Activated CD4-positive, alpha-beta T cell treated with anti-CD3 and anti-CD28 coated beads, Interleukin-2, amount 50 U/mL, for 48 hours (primary cell): ENCODE measurements around the gene PAM.
"Not testable (repeated sequence)": the region's sequence is repeated elsewhere in the genome, so short reads cannot be mapped to it uniquely, and the experiment has no call there.

Experiments used
- DNase-seq, 2 experiments: peaks; one replicate each; pipeline ENCODE4 v3.0.0-alpha.2; 2020

The PAM gene

GRCh38 chr5:102956599-102956998 lies 201.5 kb downstream of the PAM start:
- DNase-seq: no peak

- DNase-seq: no peak
Observed at GRCh38 chr5:102957141-102957540, 202.0 kb downstream of the PAM start.

DNA sequence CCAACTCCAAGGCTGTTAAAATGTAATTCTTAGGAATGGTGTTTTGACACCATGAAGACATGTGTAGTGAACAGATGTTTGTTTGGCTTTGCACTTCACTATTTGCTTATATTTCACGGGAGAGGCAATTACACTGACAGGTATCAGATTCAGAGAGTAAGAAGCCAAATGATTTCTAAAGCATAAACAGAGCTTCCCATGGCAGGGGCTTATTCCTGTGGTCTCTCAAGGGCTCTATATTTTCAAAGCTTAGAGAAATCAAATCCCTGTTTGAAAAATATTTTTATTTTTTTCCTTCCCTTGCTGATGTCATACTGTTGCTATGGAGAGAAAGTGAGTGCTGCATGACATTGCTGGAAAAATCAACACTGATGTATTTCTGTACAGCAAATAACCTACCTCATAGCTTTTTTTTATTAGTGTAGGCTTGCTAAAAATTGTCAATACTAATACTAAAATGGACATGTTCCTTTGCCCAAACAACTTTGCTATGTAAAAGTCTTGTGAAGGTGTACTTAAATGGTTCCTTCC lies 203.4 kb downstream of the PAM start:
- no peak for DNase-seq

GRCh38 chr5:102959055-102959454 lies 203.9 kb downstream of the PAM start:
- DNase-seq: no peak

DNA sequence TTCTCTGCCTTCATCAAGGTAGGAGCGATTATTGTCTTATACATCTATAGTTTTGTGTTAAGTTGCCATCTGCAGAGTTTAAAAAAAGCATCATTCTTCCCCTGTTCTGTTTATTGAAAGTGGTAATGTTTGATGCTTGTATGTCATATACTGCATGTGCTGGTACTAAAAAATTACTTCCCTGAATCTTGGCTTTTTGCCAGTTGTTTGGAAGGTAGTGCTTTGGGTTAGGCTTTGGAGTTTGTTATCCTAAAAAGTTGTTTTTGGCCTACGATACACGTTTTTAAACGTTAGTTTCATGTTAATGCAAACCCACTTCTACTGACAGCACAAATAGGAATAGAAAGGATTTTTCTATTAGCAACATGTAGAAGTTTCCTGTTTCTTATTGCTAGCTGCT lies 206.6 kb downstream of the PAM start:
- DNase-seq: no peak

- DNase-seq: no peak
Observed at GRCh38 chr5:102965653-102966052, 210.5 kb downstream of the PAM start.

GRCh38 chr5:102969641-102970040 lies 214.5 kb downstream of the PAM start:
- DNase-seq: no peak

- DNase-seq: no peak
Observed at GRCh38 chr5:102971676-102972293, 216.7 kb downstream of the PAM start.

GRCh38 chr5:102974177-102974576 lies 219.1 kb downstream of the PAM start:
- DNase-seq: no peak

DNA sequence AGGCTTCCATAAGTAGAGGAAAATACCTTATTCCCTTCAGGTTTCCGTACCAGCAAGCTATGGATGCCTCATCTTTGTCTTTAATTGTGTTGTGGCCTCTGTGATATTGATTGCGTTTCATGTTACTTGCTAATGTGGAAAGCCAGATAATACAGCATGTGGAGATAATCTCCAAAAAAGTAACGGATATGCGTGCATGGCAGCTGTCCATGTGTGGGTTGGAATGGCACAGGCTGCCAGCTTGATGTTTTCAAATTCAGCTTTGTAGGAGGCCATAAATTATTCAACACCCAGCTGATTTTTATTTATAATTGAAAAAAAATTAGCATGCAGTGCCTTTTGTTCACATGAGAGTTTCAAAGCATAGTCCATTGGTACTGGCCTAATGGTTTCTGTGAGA lies 219.9 kb downstream of the PAM start:
- no peak for DNase-seq

GRCh38 chr5:102975457-102976182 lies 220.5 kb downstream of the PAM start:
- DNase-seq: no peak

- DNase-seq: no peak
Observed at GRCh38 chr5:102981957-102982635, 227.0 kb downstream of the PAM start.

- no peak for DNase-seq
Observed at GRCh38 chr5:102986074-102986473, 231.0 kb downstream of the PAM start.

GRCh38 chr5:102988459-102988858 lies 233.4 kb downstream of the PAM start:
- no peak for DNase-seq

DNA sequence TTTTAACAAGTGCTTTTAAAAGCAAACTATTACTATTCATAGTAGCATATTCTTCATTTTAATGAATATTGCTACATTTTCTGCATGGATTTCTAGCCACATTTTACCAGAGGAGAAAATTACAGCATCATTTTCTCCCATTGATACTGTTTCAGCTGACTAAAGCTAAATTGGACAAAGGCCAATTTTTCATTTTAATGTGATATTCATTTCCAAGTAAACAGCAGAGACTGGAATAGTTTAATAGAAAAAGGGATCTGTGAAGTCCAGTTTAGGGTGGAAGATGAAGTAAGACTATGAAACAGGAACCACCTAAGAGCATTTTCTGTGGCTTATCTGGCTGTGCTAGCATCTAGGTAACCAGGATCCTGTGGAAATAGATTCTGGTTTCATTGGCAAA lies 236.7 kb downstream of the PAM start:
- no peak for DNase-seq

GRCh38 chr5:102996011-102996575 lies 241.0 kb downstream of the PAM start:
- no peak for DNase-seq

DNA sequence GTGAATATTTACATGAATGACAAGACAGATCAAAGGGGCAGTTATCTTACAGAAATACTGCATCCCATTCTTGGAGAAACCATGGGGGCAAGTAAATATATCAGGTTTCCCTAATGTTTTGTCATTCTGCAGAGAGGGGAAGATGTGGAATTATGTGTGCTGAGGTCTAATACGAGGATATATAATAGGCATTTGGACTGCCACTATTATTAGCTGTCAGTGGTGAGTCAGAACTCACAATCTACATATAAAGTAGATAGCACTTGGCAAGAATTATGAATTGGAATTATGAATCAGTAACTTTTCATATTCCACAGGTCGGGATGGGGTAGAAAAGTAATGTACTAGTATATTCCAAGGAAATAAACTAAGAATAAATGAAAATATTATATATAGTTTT lies 243.1 kb downstream of the PAM start:
- no peak for DNase-seq

DNA sequence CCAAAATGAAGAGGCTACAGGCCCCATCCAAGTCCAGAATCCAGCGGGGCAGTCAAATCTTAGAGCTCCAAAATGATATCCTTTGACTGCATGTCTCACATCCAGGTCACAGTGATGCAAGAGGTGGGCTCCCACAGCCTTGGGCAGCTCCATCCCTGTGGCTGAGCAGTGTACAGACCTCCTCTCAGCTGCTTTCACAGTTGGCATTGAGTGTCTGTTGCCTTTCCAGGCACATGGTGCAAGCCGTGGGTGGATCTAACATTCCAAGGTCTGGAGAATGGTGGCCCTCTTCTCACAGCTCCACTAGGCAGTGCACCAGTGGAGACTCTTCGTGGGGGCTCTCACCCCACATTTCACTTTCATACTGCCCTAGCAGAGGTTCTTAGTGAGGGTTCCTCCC lies 244.1 kb downstream of the PAM start:
- no peak for DNase-seq

- not testable (repeated sequence) for DNase-seq
Observed at GRCh38 chr5:102999621-103000020, 244.5 kb downstream of the PAM start.

DNA sequence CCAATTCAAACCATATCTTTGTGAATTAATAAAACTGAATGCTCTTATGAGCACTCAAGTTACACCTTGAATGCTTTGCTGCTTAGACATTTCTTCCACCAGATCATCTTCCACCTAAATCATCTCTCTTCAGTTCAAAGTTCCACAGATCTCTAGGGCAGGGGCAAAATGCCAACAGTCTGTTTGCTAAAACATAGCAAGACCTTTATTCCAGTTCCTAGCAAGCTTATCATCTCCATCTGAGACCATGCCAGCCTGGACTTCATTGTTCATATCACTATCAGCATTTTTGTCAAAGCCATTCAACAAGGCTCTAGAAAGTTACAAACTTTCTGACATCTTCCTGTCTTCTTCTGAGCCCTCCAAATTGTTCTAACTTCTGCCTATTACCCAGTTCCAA lies 245.0 kb downstream of the PAM start:
- no peak for DNase-seq

- DNase-seq: no peak
Observed at GRCh38 chr5:103003872-103004271, 248.8 kb downstream of the PAM start.

GRCh38 chr5:103005276-103005675 lies 250.2 kb downstream of the PAM start:
- no peak for DNase-seq

DNA sequence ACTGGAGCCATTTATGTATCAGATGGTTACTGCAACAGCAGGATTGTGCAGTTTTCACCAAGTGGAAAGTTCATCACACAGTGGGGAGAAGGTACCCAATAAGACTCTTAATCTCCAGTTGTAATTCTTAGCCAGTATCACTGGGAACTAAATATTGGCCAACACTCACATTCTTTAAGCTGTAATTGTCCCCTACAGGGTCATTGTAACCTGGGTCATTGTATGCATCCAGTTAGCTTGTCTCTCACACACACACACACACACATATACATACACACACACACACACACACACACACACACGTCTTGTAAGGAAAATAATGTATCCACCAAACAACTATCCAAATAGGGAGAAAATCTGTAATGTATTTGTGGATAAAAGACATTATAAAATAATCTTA lies 251.8 kb downstream of the PAM start:
- no peak for DNase-seq

DNA sequence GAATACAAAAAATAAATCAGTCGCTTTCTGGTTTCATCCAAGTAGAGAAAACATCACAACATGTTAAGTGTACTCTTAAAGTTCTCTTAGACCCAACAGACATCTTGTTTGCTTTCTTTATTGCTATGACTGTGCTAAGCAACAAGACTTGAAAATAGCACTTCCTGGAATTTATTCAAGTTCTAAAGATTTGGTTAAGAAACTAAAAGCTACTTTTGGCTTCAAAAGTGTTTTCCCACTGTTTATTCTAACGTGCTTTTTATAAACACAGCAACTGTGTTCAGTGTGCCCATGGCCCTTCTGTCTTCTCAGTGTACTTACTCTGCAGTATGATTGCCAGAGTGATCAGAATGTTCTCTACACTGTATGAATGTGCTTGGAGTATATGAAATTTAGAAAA lies 255.1 kb downstream of the PAM start:
- DNase-seq: no peak
